Nucleus accumbens (tissue), 56 donors: ENCODE data around the gene NDUFAF3.
A peak's percentile ranks its signal among the peaks of the same experiment; 100 is the strongest.

Experiments
- DNase-seq, 56 donors: peaks; one replicate each; lab custom pipeline; 2025; lab: John Stamatoyannopoulos, UW

The NDUFAF3 gene

DNA sequence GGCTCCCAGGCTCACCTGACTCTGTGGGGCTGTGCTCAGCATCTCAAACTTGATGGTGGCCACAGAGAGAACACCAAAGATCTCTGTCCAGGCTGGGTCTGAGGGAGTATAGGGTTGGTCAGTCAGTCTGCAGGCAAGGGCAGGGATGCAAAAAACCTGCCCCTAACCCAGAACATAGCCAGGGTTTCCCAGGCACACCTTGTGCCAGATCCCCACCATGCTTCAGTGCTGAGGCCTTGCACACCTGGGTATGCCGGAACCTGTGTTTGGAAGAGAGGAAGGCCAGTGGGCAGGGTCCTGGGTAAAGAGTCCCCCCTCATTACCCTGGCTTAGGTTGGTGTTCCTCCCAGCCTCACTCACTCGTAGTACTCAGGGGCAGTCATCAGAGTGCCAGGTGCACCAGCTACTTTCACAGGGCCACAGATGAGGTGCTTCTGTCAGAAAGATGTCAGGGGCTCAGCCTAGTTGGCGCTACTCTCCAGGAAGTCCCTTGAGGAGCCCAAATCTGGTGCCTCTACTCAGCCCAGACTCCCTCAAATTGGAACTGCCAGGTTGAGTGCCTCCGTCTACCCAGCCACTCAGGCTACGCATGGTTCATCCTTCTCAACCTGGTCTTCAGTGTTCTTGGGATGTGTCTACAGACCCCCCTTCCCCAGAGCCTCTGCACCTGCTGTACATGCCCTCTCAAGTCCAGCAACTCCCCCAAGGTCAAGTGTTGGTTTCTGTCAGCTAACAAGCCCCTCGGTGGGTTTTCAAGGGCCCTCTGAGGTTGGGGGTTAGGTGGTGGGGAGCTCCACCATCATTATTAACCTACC is 5.3 kb upstream of the NDUFAF3 start:
- DNase-seq: no peak

DNA sequence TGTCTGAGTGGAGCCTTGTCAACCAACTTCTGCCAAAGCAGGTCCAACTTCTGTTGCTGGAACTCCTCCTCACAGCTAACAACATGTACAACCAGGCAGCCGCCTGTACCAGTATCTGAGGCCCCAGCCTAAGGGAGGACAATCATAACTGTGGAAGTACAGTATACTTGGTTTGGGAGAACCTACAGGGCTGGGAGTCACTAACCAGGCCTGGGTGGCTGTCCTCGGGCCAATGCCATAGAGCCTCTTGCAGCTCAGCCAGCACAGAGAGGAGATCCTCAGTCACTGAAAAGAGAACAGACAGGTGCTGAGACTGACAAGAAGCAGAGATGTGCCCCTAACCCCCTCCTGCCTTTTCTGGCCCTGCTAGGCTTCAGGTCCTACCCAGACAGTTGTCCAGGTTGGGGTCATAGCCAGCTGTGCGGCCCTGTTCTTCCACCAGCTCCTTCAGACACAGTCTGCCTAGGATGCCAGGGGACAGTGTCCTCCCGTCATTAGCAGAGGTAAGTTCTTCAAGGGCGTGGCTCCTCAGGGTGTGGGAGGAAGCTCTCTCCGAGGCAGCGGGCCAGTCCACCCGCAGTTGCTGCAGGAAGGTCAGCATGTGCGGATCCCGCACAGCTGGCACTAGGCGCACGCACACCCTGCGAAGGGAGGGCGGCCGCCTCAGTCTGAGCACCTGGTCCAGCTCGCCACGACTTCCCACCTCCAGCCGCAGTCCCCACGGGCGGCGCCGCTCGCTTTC is 4.5 kb upstream of the NDUFAF3 start:
- no peak for DNase-seq

DNA sequence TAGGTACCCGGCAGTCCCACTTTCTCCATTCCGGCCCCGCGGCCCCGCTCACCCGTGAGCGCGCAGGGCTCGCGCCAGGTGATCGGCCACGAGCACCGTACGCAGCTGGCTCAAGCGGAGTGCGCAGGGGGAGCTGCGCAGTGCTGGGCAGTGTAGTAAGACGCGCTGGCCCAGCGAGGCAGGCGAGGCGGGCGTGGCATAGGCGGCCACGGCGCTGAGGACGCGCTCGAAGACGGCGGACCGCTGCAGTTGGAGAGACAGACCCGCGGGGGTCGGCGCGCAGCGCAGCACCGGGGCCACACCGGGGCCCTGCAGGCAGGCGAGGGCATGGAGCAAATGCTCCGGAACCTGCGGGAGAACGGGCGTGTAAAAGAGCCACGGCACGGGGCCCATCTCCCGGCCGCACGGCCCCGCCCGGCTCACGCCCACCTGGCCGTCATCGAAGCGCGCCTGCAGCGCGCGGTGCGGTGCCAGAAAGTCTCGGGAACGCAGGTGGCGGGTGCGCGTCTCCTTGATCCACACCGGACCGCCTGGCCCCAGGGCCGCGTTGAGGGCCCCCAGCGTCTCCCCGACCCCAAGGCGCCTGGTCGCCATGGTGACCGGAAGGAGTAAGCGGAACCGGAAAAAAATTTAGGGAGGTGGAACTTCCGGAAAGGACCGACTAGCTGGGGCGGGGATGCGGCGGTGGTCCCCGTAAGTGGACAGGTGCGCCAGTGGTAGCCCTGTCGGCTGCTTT is 3.8 kb upstream of the NDUFAF3 start, which contains the start of gene DALRD3:
Gene DALRD3, minus strand, starts transcription at position 610 of the 736 bp plus-strand sequence. Its CDS starts 16 bp downstream, at position 594.
- DNase-seq: peak in 47 of 56 donors; percentile 15 to 80 (median 55)

DNA sequence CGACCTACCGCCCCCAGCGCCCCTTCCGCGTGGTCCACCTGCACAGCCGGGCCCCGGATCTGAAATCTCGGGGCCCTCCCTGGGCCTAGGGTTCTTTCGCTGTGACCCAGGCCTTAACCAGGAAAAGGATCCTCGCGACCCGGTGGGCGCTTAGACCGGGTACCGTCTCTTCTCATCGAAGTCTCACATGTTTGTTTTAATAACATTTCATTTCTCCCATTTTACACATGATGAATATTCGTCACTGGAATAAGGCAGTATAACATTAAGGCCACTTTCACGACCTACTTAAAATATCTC is 3.3 kb upstream of the NDUFAF3 start:
- DNase-seq: no peak

DNA sequence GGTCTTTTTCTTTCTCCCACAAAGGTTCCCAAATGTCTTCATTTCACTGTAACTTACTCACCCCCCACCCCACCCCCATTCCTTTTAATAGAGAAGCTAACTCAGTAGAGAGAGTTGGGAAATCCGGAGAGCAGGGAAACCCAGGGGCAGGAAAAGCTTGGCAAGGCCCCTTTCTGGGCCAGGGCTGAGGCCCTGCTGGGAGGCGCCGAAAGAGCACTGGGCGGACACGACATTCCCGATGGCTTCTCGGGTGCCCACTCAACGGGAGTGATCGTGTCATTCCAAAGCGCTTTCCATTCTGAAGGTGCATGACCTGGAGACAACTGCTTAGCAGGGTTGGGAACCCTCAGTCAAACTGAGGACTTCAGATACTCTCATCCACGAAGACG is 2.0 kb upstream of the NDUFAF3 start:
- DNase-seq: no peak

DNA sequence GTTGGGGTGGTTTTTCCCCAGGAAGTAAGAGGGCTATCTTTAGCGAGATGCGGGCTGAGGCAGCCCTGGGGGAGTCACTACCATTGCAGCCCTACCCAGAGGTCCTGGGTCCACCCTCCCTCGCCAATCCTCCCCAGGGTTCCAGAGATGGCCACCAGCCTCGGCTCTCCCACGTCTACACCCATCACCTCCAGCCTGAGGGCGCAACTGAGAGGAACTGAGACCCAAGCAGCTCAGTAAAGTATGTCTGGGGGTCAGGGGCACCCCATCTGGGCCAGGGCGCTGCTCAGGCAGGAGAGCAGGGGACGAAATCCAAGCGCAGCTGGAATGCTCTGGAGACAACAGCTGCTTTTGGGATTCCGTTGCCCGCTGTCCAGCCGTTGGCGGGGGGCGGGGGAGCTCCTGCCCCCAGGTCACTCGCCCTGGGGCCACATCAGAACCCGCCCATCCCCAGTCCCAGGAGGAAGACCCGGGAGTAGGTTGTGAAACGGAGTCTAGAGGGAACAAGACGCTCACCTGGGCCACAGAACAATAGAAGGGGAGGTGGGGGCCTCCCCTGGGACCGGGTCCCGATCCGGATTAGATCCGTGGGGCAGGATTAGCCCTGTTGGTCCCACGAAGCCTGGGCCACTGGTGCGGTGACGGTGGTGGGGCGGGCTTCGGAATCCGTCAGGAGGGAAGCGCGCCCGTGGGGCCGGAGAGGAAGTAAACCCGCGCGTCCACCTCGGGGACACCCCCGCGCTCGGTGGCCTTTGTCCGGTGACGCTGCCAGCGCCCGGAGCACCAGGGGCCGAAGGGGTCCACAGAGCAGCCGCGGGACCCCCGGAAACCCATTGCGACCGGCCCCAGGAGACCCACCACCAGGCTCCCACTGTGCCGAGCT is 1.4 kb upstream of the NDUFAF3 start:
- DNase-seq: peak in 5 of 56 donors; percentile 28 to 57 (median 52)

DNA sequence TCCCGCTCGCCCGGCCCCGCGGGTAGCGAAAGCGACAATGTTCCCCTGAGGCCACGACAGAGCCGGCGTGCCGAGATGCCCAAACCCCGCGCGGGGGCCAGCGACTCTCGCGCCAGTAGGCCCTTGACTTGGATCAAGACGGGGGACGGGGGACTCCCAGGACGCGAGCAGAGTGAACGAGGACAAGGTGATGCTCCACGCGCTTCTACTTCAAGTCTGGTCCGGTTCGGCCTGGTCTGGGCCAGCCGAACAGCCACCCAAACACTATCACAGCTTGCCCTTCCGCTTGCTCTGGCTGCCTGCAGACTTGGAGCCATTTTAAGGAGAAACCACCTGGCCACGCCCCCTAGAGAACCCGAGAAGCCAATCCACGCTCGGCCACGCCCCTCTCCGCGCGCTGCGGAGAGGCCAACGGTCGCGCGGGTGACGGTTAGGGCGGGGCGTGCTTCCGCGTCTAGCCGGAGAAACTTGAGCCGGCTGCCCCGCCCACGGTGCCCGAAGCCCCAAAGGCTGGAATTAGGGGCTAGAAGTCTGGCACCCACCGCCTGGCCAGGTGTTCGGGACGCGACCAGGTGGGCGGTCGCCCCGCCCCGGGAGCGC is 608 bp upstream of the NDUFAF3 start:
- DNase-seq: peak; percentile 73 to 98 (median 95)

DNA sequence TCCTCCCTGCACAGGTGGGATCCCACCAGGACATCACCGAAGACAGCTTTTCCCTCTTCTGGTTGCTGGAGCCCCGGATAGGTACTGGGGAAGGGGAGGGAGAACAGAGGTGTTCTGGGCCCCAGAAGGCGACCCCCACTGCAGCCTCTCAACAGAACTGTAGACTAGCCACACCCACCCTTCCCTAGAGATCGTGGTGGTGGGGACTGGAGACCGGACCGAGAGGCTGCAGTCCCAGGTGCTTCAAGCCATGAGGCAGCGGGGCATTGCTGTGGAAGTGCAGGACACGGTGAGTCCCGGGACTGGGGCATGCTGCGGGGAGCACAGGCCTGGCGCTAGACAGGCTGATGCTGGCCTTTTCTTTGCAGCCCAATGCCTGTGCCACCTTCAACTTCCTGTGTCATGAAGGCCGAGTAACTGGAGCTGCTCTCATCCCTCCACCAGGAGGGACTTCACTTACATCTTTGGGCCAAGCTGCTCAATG is 809 bp downstream of the NDUFAF3 start:
- no peak for DNase-seq

DNA sequence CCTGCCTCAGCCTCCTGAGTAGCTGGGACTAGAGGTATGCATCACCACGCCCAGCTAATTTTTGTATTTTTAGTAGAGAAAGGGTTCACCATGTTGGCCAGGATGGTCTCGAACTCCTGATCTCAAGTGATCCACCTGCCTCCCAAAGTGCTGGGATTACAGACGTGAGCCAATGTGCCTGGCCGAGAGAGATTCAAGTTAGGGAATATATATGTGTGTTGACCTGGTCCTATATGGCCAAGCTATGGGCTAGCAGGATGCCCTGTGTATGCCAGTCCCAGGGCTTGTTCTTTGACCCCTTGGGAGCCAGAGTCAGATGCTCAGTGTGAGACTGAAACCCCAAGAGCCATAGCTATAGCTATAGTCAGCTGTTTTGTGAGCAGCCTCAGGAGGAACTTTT is 1.9 kb downstream of the NDUFAF3 start:
- DNase-seq: no peak

DNA sequence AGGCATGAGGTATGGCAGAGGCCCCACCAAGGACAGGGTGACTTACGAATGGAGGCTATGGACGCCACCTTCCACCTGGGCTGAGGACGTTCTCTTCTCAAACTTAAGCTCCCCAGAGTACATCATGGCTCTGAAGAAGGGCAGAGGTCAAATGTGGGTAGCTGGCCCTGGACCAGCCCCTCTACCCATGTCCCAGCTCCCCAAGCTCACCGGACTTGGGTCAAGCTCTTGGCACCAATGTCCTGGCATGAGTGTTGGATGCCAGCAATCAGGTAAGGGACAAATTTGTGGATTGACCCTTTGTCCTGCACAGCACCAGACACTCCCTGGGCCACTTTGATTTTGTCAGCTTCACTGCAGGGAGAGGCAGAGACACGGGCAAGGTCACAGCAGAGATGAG is 2.5 kb downstream of the NDUFAF3 start:
- no peak for DNase-seq

DNA sequence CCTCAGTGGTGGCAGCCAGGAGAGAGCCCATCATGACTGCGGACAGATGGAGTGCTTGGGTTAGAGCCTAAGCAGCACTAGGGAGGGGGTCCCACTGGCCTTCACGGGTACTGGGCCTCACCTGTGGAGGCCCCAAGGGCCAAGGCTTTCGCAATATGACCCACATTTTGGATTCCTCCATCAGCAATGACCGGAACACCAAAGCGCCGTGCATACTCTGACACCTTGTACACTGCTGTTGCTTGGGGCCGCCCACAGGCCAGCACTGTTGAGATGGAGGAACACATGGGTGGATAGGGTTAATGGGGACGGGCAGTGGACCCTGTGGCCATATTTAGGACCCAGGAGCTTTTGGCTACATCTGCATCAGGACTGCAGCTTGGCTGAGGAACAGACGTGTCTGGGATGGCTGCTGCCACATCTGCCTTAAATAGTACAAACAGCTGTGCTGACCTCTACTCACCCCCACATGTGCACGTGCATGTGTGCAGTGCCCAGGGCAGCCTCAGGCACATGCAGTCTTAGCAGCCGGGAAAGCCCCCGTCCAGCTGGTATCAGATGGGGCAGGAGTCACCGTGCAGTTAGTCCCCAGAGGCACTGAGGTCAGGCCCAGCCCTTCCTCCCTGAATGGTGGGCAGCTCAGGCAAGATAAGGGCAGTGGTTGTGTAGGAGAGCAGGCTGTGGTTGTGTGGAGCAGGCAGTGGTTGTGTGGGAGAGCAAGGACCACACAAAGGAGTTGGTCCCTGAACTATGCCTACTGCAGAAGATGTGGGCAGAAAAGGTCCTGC is 3.3 kb downstream of the NDUFAF3 start:
- DNase-seq: no peak

DNA sequence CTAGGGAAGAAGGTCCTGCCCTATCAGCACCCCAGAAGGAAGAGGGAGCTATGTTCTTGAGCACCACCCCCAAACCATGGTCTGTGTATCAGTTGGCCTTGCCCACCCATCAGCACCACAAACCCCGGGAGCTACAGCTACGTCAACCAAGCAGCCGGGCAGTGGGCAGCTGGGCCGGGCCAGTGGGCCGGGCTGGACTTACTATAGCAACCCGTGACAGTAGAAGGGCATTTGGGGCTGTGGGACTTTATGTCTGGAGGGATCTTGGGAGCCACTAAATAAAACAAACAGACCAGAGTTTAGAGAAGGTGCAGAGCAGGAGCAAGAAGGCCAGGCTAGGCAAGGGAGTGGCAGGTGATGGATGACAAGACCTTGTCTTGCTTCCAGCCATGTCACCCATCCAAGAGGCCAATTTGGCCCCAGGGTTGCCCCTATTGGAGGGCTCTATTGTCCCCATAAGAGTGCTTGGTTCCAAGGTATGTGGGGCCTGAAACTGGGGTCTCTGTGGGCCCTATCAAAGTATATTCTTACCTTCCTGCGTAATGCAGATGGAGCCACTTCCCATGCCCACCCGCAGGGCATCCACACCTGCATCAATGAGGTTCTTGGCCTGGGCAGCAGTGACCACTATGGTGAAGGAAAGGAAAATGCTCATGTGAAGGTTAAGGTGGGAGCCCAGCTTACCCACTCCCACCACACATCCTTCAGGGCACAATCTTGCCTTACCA is 4.0 kb downstream of the NDUFAF3 start:
- no peak for DNase-seq

DNA sequence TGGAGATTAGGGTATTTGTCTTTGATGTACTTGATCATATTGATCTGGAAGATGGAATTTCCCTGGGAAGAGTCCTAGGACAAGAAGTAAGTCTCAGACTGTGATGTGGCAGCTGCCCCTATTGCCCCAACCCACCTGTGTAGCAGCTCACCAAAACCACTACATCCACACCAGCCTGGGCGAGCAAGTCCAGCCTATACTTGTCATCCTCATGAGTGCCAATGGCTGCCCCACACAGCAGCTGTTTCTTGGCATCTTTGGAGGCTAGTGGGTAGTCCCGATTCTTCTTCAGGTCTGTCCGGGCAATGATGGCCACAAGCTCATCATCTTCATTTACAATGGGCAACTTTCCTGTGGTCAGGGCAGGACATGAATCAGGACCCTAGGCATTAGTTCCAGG is 4.6 kb downstream of the NDUFAF3 start:
- no peak for DNase-seq

DNA sequence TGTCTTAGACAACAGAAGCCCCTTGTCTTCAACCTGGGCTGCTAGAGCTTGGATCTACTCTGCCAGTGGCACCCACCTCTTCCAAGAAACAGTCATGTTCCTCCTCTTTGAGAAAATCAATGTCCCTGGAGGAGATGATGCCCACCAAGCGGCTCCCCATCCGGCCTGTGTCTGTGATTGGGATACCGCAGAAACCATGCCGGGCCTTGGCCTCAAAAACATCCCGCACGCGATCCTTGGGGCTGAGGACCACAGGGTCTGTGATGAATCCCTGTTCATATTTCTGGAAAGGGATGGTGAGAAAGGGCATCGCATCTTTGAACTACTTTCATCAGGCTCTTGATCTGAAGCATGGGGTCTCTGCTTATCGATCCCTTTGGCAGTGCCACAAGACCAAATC is 5.7 kb downstream of the NDUFAF3 start:
- no peak for DNase-seq

DNA sequence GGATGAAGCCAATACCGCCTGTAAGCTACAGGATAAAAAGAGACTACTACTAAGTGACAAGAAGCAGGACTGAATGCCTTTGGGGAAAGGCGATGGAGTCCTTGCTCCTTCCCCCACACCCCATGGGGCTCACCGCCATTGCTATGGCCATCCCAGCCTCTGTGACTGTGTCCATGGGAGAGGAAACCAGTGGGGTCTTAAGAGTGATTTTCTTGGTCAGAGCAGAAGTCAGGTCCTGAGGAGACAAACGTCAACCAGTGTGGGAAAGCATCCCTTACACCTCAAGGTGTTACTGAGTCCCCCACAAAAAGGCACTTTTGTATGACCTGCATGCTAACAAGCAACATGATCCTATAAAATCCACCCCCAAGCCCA is 6.4 kb downstream of the NDUFAF3 start:
- DNase-seq: no peak

DNA sequence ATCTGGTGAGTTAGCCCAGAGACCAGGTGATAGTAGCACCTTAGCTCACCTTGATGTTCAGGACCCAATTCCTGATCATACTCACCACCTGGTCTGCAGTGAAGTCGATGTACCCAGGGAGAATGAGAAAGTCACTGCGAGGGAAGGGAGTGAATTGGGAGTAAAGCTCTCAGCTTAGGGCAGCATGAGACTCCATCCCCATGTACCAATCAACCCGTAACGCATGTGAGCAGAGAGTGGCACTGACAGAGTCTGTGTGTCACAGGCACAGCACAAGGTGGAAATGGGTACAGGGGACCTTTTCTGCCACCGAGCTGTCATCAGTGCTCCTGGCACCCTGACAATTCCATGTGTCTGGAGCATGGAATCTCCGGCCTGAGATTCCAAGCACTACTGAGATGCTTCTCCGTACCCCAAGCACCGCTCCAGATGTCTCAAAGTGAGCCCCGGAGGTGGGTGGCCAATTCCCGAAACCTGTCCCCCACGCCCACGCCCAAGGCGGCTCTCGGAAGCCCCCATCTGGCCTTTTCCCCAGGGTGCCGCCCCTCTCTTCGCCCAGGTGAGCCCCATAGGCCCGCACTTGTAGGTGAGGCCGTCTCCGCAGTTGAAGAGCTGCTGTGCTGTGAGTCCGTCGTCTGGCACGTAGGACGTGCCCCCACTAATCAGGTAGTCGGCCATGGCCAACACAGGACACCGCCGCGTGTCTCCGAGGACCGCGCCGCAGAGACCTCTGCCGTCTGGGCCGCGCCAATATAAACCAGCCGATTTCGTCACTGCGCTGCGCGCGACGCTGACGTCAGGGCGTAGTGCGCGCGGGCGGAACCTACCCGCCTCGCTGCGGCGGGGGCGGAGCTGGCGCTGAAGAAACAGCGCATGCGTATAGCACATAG is 7.0 kb downstream of the NDUFAF3 start, which contains the start of gene IMPDH2:
Gene IMPDH2, minus strand, starts transcription at position 726 of the 890 bp plus-strand sequence. Its CDS starts 48 bp downstream, at position 678.
- peak in 55 of 56 donors; percentile 69 to 97 (median 91) for DNase-seq

DNA sequence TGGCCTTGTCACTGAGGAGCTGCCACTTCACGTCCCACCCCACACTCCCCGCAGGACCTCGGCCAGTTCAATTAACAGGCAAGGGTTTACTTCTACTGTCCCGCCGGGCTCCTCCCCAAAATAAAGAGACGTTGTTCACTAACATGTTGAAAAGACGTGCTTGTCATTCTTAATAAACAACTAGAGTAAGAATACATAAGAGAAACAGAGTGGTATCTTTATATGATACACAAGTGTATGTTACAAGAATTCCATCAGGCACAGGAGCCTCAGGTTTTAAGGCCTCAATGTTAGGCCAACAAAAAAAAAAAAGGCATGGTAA is 7.6 kb downstream of the NDUFAF3 start:
- no peak for DNase-seq
